HEK293 (cell line): ENCODE measurements around the gene WDR89.
A peak's percentile ranks its signal among the peaks of the same experiment; 100 is the strongest.

Experiments
- CTCF ChIP-seq: fragments of 450-650 bp; formaldehyde crosslinking; IDR thresholded peaks from 2 replicates; pipeline ENCODE4 v1.5.1; 2016; ENCODE audit warnings: missing biosample characterization, missing genetic modification characterization
- GLIS1 ChIP-seq: fragments of 450-650 bp; formaldehyde crosslinking; IDR thresholded peaks from 2 replicates; pipeline ENCODE4 v1.5.1; 2016; ENCODE audit warnings: missing biosample characterization, missing genetic modification characterization
- KLF1 ChIP-seq: fragments of 450-650 bp; formaldehyde crosslinking; IDR thresholded peaks from 2 replicates; pipeline ENCODE4 v1.5.1; 2016; ENCODE audit warnings: missing biosample characterization, missing genetic modification characterization
- KLF16 ChIP-seq: fragments of 450-650 bp; formaldehyde crosslinking; IDR thresholded peaks from 2 replicates; pipeline ENCODE4 v1.5.1; 2017; ENCODE audit warnings: missing biosample characterization, missing genetic modification characterization
- TCF7L2 ChIP-seq: IDR thresholded peaks from 2 replicates; pipeline ENCODE4 v1.6.1; 2011; ENCODE audit warnings: low read depth, mild to moderate bottlenecking, inconsistent platforms, low read length, moderate library complexity, borderline replicate concordance
- ZBTB49 ChIP-seq: fragments of 450-650 bp; formaldehyde crosslinking; IDR thresholded peaks from 2 replicates; pipeline ENCODE4 v1.5.1; 2016; ENCODE audit warnings: missing biosample characterization, missing genetic modification characterization, low read depth
- ZNF280D ChIP-seq: fragments of 450-650 bp; formaldehyde crosslinking; IDR thresholded peaks from 2 replicates; pipeline ENCODE4 v1.5.1; 2016; ENCODE audit warnings: missing biosample characterization, missing genetic modification characterization
- ZNF670 ChIP-seq: fragments of 450-650 bp; formaldehyde crosslinking; IDR thresholded peaks from 2 replicates; pipeline ENCODE4 v1.5.1; 2016; ENCODE audit warnings: missing biosample characterization, missing genetic modification characterization, low read depth
- ZSCAN4 ChIP-seq: fragments of 450-650 bp; formaldehyde crosslinking; IDR thresholded peaks from 2 replicates; pipeline ENCODE4 v1.5.1; 2017; ENCODE audit warnings: missing biosample characterization, missing genetic modification characterization
- ZXDB ChIP-seq: fragments of 450-650 bp; formaldehyde crosslinking; IDR thresholded peaks from 2 replicates; pipeline ENCODE4 v1.5.1; 2016; ENCODE audit warnings: missing biosample characterization, missing genetic modification characterization

- TF ChIP-seq CTCF (tag by site-specific recombination) (no peak), ZBTB49 (no peak), GLIS1 (tag by site-specific recombination) (no peak), KLF16 (tag by site-specific recombination) (no peak), ZXDB (tag by site-specific recombination) (no peak), TCF7L2 (no peak), ZSCAN4 (0 out of 2 replicates have a peak, but pooled peaks have one; percentile 15), ZNF280D (tag by site-specific recombination) (no peak), KLF1 (no peak), ZNF670 (tag by site-specific recombination) (no peak)
Measured at GRCh38 chr14:63605041-63605532, 36.6 kb downstream of the WDR89 start.
